ENCODE results near the gene NFKB2.

GRCh38 chr10:102412293-102412692 lies 16.8 kb downstream of the NFKB2 start:
- TF ChIP-seq ZNF274 (IDR thresholded peaks at IDR 0.05; ENCODE audit: low read depth, low read length): no peak
- TF ChIP-seq SUZ12 (IDR thresholded peaks at IDR 0.05; ENCODE audit: extremely low read depth, insufficient read depth, insufficient read length): no peak
- TF ChIP-seq YY1 (IDR thresholded peaks at IDR 0.05; ENCODE audit: insufficient read depth, insufficient read length): no peak
